ENCODE measurements around the gene GABRG3. TPM values are rescaled to one million over a fixed set of nuclear protein-coding genes. Genes with fewer than 3 reads are reported as not detected.

GABRG3 gene
- total and polyA plus RNA-seq, 9 of the 15 experiments (the other 6 are each of a cell fraction or from before 2014, with no cell fraction given): 4.0 to 15.1 (median 11.2) TPM

DNA sequence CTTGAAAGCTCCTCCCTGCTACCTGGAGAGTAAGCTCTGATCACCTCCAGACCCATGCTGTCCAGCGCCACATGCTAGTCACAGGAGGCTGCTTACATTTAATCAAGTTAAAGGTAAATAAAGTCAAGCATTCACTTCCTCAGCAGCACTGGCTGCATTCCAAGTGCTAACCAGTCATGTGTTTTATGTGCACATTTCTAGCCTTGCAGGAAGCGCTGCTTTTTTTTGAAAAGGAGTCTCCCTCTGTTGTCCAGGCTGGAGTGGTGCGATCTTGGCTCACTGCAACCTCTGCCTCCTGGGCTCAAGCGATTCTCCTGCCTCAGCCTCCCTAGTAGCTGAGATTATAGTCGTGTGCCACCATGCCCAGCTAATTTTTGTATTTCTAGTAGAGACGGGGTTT is 279.2 kb downstream of the GABRG3 start (continued):
- TF ChIP-seq, protein P1, sequence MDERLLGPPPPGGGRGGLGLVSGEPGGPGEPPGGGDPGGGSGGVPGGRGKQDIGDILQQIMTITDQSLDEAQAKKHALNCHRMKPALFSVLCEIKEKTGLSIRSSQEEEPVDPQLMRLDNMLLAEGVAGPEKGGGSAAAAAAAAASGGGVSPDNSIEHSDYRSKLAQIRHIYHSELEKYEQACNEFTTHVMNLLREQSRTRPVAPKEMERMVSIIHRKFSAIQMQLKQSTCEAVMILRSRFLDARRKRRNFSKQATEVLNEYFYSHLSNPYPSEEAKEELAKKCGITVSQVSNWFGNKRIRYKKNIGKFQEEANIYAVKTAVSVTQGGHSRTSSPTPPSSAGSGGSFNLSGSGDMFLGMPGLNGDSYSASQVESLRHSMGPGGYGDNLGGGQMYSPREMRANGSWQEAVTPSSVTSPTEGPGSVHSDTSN (CRISPR knock-in tag; IDR thresholded peaks at IDR 0.05; ENCODE audit: low read depth): no peak
- TF ChIP-seq, protein P1 (tag; conservative IDR thresholded peaks at IDR 0.05; ENCODE audit: low read depth): no peak
- no peak for TF ChIP-seq NR3C1 (CRISPR knock-in tag; IDR thresholded peaks at IDR 0.05)
- TF ChIP-seq, protein P2, sequence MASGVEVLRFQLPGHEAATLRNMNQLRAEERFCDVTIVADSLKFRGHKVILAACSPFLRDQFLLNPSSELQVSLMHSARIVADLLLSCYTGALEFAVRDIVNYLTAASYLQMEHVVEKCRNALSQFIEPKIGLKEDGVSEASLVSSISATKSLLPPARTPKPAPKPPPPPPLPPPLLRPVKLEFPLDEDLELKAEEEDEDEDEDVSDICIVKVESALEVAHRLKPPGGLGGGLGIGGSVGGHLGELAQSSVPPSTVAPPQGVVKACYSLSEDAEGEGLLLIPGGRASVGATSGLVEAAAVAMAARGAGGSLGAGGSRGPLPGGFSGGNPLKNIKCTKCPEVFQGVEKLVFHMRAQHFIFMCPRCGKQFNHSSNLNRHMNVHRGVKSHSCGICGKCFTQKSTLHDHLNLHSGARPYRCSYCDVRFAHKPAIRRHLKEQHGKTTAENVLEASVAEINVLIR (CRISPR knock-in tag; IDR thresholded peaks at IDR 0.05): no peak
- no peak for TF ChIP-seq CBX8 (IDR thresholded peaks at IDR 0.05; ENCODE audit: borderline replicate concordance, extremely low read depth, low read depth, low read length, poor library complexity, severe bottlenecking)
- peak in 1 of 2 experiments; percentile 47; a peak in 2 of 4 replicates for TF ChIP-seq RAD21 (CRISPR knock-in tag; conservative IDR thresholded peaks at IDR 0.05 in 1 of 2, IDR thresholded peaks at IDR 0.05 in 1 of 2)
- TF ChIP-seq LEF1 (IDR thresholded peaks at IDR 0.05): no peak

Data from K562 (cell line).